ENCODE measurements around the gene ZNF525.
A peak's percentile ranks its signal among the peaks of the same experiment; 100 is the strongest.
"Not testable (repeated sequence)": the region's sequence is repeated elsewhere in the genome, so short reads cannot be mapped to it uniquely, and the experiment has no call there.

ZNF525 gene

DNA sequence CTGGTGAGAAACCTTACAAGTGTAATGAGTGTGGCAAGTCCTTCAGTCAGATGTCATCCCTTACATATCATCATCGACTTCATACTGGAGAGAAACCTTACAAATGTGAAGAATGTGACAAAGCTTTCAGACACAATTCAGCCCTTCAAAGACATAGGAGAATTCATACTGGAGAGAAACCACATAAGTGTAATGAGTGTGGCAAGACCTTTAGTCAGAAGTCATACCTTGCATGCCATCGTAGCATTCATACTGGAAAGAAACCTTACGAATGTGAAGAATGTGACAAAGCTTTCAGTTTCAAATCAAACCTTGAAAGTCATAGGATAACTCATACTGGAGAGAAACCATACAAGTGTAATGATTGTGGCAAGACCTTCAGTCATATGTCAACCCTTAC, 15.9 kb downstream of the ZNF525 start:
- Mint-ChIP-seq H3K36me3 (peaks cover 78 to 95% of the 10 kb centered on the region in 2 donors), H3K27me3 (no peaks in the 10 kb centered on the region), H3K4me3 (no peak overlapping the region), H3K4me1 (no peaks in the 10 kb centered on the region), H3K9me3 (peaks cover 37 to 39% of the 10 kb centered on the region in 2 donors), H3K27ac (no peak overlapping the region)
- DNase-seq (no peak), ATAC-seq (replicated peaks) (no peak)

DNA sequence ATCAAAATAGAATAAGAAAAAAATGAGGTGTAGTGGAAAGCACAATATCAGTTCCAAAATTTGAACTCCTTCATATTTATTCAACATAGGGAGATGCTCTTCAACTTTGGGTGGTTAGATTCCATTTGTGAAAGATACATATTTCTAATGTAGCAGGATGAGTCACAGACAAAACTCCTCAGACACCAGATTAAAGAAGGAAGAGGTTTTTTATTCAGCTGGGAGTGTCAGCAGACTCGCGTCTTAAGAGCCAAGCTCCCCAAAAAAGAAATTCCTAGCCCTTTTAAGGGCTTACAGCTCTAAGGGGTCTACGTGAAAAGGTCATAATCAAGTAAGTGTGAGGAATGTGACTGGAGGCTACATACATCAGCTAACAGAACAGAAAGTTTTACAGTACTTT, 22.7 kb downstream of the ZNF525 start:
- Mint-ChIP-seq H3K27ac (no peak overlapping the region), H3K9me3 (peaks cover 38 to 46% of the 10 kb centered on the region in 2 donors), H3K4me1 (peaks cover 5 to 15% of the 10 kb centered on the region in 2 donors), H3K27me3 (no peaks in the 10 kb centered on the region), H3K4me3 (no peak overlapping the region), H3K36me3 (peaks cover 43 to 70% of the 10 kb centered on the region in 2 donors)
- DNase-seq (no peak), ATAC-seq (replicated peaks) (no peak)

DNA sequence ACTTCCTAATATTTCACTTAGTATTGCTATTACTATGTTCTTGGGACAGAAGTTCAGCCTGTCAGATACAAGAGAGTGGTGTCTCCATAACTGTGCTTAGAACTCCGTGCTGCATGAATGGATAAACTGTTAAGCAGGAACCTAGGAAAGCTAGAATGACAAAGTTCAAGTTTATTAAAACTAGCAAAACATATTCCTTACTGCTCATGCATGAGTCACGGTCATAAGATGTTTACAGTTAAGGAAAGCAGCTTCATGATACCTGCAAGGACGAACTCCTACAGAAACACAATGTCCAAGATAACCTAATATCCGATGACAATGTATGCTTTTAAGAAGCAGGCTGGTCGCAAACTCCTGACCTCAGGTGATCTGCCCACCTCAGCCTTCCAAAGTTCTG, 23.4 kb downstream of the ZNF525 start:
- Mint-ChIP-seq H3K9me3 (peaks cover 34 to 43% of the 10 kb centered on the region in 2 donors), H3K36me3 (peaks cover 38 to 62% of the 10 kb centered on the region in 2 donors), H3K4me3 (no peak overlapping the region)

DNA sequence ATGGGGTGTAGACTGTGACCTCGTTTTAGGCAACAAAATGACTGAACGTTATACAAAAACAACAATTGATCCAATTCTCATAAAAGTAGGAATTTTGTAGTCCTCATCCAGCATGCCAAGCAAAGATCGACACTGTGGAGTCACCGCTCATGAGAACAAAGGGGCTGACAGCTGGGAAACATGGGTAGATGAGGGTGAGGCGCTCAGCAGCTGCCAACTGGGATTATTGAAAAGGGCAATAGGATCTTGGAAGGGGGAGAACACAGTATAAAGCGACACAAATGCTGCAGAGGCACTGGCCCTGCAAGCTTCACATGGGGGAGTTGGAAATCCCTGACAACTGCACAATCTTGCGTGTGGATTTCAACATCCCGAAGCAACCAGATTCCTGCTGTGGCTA, 24.1 kb downstream of the ZNF525 start:
- Mint-ChIP-seq H3K27me3 (no peaks in the 10 kb centered on the region), H3K9me3 (peaks cover 33 to 42% of the 10 kb centered on the region in 2 donors), H3K27ac (peak overlapping the region; percentile 62), H3K4me1 (peaks cover 6 to 17% of the 10 kb centered on the region in 2 donors), H3K36me3 (peaks cover 37 to 58% of the 10 kb centered on the region in 2 donors), H3K4me3 (no peak overlapping the region)
- ATAC-seq (replicated peaks) = no peak
- no peak for DNase-seq

More for the DNA sequence above, 23.4 kb downstream of the ZNF525 start:
- Mint-ChIP-seq H3K4me1 (peaks cover 5 to 15% of the 10 kb centered on the region in 2 donors), H3K27ac (no peak overlapping the region), H3K27me3 (no peaks in the 10 kb centered on the region)
- no peak for DNase-seq
- ATAC-seq (replicated peaks) = no peak

DNA sequence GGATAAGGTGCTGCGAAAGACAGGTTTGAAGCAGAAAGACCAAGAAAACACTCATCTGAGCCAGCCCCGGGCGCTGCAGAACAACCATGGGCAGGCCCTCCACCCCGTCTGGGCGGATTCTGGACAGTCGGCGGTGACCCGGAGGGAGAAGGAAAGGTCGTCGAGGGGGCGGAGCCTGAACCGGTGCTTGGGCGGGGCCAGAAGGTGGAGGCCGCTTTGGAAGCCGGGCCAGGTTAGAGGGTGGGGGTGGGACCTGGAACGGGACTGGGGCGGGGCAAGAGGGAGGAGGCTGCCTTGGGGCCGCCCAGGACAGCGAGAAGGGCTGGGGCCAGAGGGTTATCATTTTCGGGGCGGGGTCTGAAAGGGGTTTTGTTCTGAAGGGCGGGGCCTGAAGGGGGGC, 24.5 kb downstream of the ZNF525 start:
- Mint-ChIP-seq H3K36me3 (peaks cover 33 to 54% of the 10 kb centered on the region in 2 donors), H3K4me3 (no peak overlapping the region), H3K9me3 (peaks cover 30 to 37% of the 10 kb centered on the region in 2 donors), H3K27me3 (no peaks in the 10 kb centered on the region), H3K27ac (peak overlapping the region; percentile 62), H3K4me1 (peaks cover 8 to 21% of the 10 kb centered on the region in 2 donors)
- DNase-seq (no peak), ATAC-seq (replicated peaks) (no peak)

DNA sequence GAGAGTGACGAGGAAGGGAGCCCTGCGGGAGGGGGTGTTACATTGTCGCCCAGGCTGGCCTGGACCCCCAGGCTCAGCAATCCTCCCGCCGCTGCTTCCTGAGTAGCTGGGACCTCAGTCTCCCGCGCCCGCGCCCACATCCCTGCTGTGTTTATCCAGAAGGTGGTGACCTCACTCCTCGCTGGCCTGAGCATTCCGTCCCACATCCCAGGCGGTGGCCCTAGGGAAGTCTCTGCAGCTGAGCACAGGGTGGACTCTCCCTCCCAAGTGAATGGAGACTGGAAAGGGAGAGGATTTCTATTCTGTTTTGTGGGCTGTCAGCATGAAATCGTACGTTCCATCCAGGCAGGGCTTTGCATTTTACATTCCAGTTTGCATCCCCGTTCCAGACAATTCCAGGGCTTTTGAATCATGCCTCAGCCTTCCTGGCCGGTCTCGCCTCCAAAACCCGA, 29.0 kb downstream of the ZNF525 start:
- no peaks in the 10 kb centered on the region for H3K27me3 Mint-ChIP-seq
- peaks cover 18 to 46% of the 10 kb centered on the region in 2 donors for H3K4me1 Mint-ChIP-seq
- DNase-seq (no peak), ATAC-seq (replicated peaks) (peak in 1 of 2 donors; percentile 2)
- peak overlapping the region; percentile 92 to 94 for H3K4me3 Mint-ChIP-seq
- H3K27ac Mint-ChIP-seq = peak overlapping the region; percentile 97
- peaks cover 19 to 38% of the 10 kb centered on the region in 2 donors for H3K36me3 Mint-ChIP-seq
- peaks cover 11 to 16% of the 10 kb centered on the region in 2 donors for H3K9me3 Mint-ChIP-seq

DNA sequence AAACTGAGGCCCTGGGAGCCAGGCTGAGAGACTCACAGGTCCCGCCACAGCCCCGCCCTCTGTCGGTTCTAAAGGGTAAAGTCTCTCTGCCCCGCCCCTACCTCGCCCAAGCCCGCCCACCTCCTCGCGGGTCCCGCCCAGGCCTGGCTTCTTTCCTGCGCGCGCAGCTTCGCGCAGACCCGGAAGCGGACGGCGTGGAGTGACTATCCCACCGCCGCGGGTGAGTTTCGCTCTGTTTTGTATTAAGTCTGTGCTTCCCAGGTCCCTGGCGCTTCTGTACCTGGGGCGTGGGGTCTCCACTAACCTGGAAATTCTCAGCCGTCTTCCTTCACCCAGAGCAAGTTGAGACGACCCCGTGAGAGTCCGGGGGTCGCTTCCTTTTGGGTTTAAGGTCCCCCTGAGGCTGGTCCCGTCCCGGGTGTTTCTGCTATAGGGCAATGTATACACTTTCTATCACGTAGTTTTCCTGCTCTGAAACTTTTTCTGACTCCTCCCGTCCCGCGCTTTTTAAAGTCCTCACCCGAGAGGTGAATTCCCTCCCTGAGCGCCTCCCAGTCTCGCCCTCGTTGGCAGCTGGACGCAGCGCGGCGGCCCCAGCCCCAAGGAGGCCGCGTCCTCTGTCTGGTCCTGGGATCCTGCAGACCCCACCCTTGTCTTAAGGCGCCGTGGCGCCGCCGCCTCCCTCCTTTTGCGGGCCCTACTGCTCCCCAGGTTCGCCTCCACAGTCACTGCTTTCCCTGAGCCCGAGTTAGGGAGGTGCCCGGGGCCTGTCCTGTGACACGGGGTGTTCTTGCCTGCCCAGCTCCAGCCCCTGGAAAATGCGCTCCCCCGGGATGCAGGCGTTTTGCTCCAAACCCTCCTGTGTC, 29.7 kb downstream of the ZNF525 start, which contains the start of gene ZNF765:
Gene ZNF765, plus strand, starts transcription at position 176 of the 866 bp plus-strand sequence. CDS start 2,867 bp downstream, outside the sequence.
- H3K27me3 Mint-ChIP-seq = no peaks in the 10 kb centered on the region
- peak within 1 kb of the TSS; percentile 92 to 94 for H3K4me3 Mint-ChIP-seq
- peaks cover 23 to 39% of the 10 kb centered on the region in 2 donors for H3K36me3 Mint-ChIP-seq
- peaks cover 16 to 39% of the 10 kb centered on the region in 2 donors for H3K4me1 Mint-ChIP-seq
- H3K9me3 Mint-ChIP-seq = peaks cover 7 to 12% of the 10 kb centered on the region in 2 donors
- peak; percentile 90 for DNase-seq
- peak; percentile 97 to 99 for ATAC-seq (replicated peaks)
- peak within 1 kb of the TSS; percentile 97 for H3K27ac Mint-ChIP-seq

DNA sequence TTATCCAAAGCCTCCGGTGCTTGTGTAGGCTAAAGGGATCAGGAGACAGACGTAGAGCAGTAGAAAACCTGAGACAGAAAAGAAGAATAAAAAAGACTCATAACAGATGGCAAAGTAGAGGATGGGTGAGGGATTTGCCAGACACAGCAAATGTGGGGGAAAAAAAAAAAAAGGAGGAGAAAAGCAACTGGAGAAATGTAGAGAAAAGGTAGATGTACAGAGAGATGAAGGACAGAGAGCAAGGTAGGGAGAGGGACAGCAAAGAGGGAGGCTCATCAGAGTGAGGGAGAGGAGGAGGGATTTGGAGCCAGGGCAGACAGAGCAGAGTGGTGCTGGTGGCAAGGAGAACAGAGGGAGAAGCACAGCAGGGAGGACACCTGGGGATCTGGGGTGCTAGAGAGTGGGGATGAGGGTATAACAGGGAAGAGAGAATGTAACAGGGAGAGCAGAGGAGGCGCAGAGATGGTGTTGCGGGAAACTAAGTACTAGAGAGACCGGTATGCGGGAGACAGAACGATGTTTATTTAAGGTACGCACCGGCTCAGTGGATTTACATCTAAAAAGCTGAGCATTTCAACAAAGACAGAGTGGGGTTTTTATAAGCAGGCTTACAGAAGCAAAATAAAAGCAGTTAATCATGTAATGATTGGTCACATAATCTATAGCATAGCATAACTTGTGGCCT, 30.5 kb downstream of the ZNF525 start:
- H3K4me1 Mint-ChIP-seq = peaks cover 13 to 31% of the 10 kb centered on the region in 2 donors
- not testable (repeated sequence) for DNase-seq; ATAC-seq (replicated peaks); H3K9me3 Mint-ChIP-seq; H3K27me3 Mint-ChIP-seq
- peaks cover 26 to 39% of the 10 kb centered on the region in 2 donors for H3K36me3 Mint-ChIP-seq
- peak overlapping the region; percentile 92 to 94 for H3K4me3 Mint-ChIP-seq
- H3K27ac Mint-ChIP-seq = peak overlapping the region; percentile 97

DNA sequence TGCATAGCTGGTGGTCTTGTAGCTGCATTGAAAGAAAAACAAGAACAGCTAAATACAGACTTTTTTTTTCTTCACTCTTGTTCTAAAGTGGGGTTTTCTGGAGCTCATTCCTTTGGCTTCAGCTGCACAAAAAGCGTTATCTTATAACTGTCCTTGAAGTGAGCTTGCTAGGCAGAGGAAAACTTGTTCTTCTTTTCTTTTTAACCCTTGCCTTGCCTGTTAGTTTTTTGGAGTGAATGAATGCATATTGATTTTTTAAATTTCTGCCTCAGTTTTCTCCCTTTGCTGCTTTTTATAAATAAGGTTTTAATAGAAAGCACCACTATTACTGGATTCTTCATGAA, 31.0 kb downstream of the ZNF525 start:
- H3K9me3 Mint-ChIP-seq = peaks cover 3% of the 10 kb centered on the region in 2 donors
- ATAC-seq (replicated peaks) (no peak), DNase-seq (no peak)
- peak overlapping the region in 1 of 2 donors; percentile 92 for H3K4me3 Mint-ChIP-seq
- no peaks in the 10 kb centered on the region for H3K27me3 Mint-ChIP-seq
- H3K27ac Mint-ChIP-seq = no peak overlapping the region
- peaks cover 13 to 31% of the 10 kb centered on the region in 2 donors for H3K4me1 Mint-ChIP-seq
- H3K36me3 Mint-ChIP-seq = peaks cover 27 to 41% of the 10 kb centered on the region in 2 donors

DNA sequence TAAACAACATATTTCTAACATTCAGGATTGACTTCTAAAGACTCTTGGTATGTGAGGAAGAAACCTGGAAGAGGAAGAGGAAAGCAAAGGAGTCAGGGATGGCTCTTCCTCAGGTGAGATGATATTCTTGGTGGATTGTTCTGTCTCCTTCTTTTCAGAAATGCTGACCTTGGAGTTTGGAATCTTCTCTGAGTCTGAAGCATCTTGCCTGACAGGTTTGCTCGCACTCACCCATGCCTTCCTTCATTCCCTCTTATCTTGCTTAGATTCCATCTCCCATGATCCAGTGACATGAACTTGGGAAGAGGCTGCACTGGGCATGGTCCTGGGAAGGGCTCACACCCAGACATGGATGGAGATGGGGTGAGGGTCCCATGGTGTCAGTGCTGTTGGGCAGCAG, 32.4 kb downstream of the ZNF525 start:
- H3K27me3 Mint-ChIP-seq; ATAC-seq (replicated peaks); DNase-seq; H3K9me3 Mint-ChIP-seq; H3K27ac Mint-ChIP-seq; H3K4me3 Mint-ChIP-seq: not testable (repeated sequence)
- H3K4me1 Mint-ChIP-seq = peaks cover 13 to 31% of the 10 kb centered on the region in 2 donors
- peaks cover 39 to 49% of the 10 kb centered on the region in 2 donors for H3K36me3 Mint-ChIP-seq

DNA sequence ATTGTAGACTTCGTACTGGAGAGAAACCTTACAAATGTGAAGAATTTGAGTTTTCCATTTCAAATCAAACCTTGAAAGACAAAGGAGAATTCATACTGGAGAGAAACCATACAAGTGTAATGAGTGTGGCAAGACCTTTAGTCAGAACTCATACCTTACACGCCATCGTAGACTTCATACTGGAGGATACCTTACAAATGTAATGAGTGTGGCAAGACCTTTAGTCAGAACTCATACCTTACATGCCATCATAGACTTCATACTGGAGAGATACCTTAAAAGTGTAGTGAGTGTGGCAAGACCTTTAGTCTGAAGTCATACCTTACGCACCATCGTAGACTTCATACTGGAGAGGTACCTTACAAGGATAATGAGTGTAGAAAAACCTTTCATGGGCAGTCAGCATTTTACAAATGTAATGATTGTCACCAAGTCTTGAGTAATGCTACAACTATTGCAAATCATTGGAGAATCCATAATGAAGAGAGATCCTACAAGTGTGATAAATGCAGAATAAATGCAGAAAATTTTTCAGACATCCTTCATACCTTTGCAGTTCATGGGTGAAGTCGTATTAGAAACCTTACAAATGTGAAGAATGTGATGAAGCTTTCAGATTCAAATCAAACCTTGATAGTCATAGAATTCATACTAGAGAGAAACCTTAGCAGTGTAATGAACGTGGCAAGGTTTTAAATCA, 44.1 kb downstream of the ZNF525 start:
- Mint-ChIP-seq H3K4me3 (no peak overlapping the region), H3K9me3 (peaks cover 40% of the 10 kb centered on the region in 2 donors), H3K27ac (no peak overlapping the region), H3K27me3 (no peaks in the 10 kb centered on the region), H3K4me1 (no peaks in the 10 kb centered on the region), H3K36me3 (peaks cover 70 to 85% of the 10 kb centered on the region in 2 donors)
- DNase-seq = no peak
- no peak for ATAC-seq (replicated peaks)

DNA sequence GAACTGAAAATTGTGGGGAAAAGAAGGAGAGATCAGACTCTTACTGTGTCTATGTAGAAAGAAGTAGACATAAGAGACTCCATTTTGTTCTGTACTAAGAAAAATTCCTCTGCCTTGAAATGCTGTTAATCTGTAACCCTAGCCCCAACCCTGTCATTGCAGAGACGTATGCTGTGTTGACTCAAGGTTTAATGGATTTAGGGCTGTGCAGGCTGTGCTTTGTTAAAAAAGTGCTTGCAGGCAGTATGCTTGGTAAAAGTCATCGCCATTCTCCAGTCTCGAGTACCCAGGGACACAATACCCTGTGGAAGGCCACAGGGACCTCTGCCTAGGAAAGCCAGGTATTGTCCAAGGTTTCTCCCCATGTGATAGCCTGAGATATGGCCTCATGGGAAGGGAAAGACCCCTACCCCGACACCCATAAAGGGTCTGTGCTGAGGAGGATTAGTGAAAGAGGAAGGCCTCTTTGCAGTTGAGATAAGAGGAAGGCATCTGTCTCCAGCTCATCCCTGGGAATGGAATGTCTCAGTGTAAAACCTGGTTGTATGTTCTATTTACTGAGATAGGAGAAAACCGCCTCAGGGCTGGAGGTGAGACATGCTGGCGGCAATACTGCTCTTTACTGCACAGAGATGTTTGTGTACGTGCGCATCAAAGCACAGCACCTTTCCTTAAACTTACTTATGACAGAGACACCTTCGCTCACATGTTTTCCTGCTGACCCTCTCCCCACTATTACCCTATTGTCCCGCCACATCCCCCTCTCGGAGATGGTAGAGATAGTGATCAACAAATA, 55.2 kb downstream of the ZNF525 start:
- H3K36me3 Mint-ChIP-seq = peaks cover 6 to 16% of the 10 kb centered on the region in 2 donors
- not testable (repeated sequence) for H3K9me3 Mint-ChIP-seq; ATAC-seq (replicated peaks); H3K27me3 Mint-ChIP-seq; H3K4me3 Mint-ChIP-seq; DNase-seq; H3K4me1 Mint-ChIP-seq; H3K27ac Mint-ChIP-seq

DNA sequence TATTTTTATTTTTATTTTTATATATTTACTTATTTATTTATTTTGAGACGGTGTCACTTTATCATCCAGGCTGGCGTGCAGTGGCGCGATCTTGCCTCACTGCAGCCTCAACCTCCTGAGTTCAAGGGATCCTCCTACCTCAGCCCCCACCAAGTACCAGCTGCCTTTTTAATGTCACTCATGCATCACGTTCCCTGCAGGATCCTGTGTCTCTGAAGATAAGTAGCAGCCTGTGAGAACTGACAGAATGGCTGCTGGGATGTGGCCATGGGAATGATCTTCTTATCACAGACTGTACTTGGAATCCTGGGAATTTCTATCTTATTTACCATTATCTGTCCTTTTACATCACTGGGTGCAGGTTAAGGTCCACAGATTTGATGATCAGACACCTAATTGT, 57.0 kb downstream of the ZNF525 start:
- peaks cover 0 to under 1% of the 10 kb centered on the region in 2 donors for H3K9me3 Mint-ChIP-seq
- no peak overlapping the region for H3K4me3 Mint-ChIP-seq
- H3K27ac Mint-ChIP-seq = no peak overlapping the region
- ATAC-seq (replicated peaks) (no peak), DNase-seq (no peak)
- peaks cover under 1 to 2% of the 10 kb centered on the region in 2 donors for H3K36me3 Mint-ChIP-seq
- no peaks in the 10 kb centered on the region for H3K4me1 Mint-ChIP-seq
- no peaks in the 10 kb centered on the region for H3K27me3 Mint-ChIP-seq
